ENCODE data around the gene EXOC6B. TPM values are rescaled to one million over a fixed set of nuclear protein-coding genes. Genes with fewer than 3 reads are reported as not detected.
"Not testable (repeated sequence)": the region's sequence is repeated elsewhere in the genome, so short reads cannot be mapped to it uniquely, and the experiment has no call there.

Gene EXOC6B
- total and polyA plus RNA-seq, 11 donors: 18.4 to 192 (median 143) TPM

DNA sequence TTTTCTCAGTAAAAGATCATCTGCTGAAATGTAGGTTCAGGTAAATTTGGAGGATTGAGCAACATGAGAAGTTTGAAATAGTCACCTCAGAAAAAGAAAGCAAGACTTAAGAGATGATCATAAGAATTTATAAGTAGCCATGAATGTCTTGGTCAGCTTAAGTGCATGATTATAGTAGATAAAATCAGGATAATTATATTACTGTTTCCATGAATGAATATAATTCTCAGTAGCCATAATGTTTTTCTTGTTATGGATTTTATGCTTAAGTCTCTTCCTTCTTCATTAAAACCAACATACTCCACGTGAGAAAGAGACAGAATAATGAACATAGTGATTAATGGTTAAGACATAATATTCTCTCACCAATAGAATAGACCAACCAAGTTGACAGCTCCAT, 223.7 kb downstream of the EXOC6B start:
- intact Hi-C loops (cut with DNase I): loop anchor here in 1 of 10 donors (10.0 kb wide), 1 partner anchor 143 kb away; no protein-coding TSS in a partner anchor
- ATAC-seq: no peak
- Histone ChIP-seq H3K4me3 (no peak overlapping the region), H3K4me1 (peaks cover 0 to 14% (median 0%) of the 10 kb centered on the region in 12 donors), H3K27ac (no peak overlapping the region), H3K9me3 (peaks cover 0 to 16% (median 0%) of the 10 kb centered on the region in 12 donors), H3K27me3 (no peaks in the 10 kb centered on the region), H3K36me3 (no peaks in the 10 kb centered on the region)
- WGBS, 4 donors: 88 to 97% (median 95%) methylated on average over 1 of the region's 1 CpG
- no peak for DNase-seq
- TF ChIP-seq, protein P1, sequence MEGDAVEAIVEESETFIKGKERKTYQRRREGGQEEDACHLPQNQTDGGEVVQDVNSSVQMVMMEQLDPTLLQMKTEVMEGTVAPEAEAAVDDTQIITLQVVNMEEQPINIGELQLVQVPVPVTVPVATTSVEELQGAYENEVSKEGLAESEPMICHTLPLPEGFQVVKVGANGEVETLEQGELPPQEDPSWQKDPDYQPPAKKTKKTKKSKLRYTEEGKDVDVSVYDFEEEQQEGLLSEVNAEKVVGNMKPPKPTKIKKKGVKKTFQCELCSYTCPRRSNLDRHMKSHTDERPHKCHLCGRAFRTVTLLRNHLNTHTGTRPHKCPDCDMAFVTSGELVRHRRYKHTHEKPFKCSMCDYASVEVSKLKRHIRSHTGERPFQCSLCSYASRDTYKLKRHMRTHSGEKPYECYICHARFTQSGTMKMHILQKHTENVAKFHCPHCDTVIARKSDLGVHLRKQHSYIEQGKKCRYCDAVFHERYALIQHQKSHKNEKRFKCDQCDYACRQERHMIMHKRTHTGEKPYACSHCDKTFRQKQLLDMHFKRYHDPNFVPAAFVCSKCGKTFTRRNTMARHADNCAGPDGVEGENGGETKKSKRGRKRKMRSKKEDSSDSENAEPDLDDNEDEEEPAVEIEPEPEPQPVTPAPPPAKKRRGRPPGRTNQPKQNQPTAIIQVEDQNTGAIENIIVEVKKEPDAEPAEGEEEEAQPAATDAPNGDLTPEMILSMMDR (IDR thresholded peaks at IDR 0.05): no peak
- no peak for TF ChIP-seq POLR2A (IDR thresholded peaks at IDR 0.05)

DNA sequence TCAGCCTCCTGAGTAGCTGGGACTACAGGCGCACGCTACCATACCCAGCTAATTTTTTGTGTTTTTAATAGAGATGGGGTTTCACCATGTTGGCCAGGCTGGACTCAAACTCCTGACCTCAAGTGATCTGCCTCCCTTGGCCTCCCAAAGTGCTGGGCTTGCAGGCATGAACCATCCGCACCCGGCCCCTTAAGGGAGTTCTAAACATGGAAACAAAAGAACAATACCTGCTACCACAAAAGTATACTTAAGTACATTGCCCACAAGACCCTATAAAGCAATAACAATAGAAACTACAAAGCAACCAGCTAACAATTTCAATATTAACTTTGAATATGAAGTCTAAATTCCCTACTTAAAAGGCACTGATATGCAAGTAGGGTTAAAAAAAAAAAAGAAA, 242.0 kb downstream of the EXOC6B start:
- not testable (repeated sequence) for H3K9me3 ChIP-seq, H3K27me3 ChIP-seq, ATAC-seq, H3K4me3 ChIP-seq, H3K36me3 ChIP-seq, DNase-seq, H3K27ac ChIP-seq
- peaks cover 0 to 11% (median 5%) of the 10 kb centered on the region in 12 donors for H3K4me1 ChIP-seq
- intact Hi-C loops (cut with DNase I): loop anchor here in 7 of 10 donors (5.0 to 10.0 kb wide), 7 partner anchors 151 to 1047 kb away; partner anchors contain the start of gene CYP26B1 (in 1 of the 7)
- 94 to 100% (median 98%) methylated on average over 4 of the region's 4 CpGs for WGBS, 4 donors

DNA sequence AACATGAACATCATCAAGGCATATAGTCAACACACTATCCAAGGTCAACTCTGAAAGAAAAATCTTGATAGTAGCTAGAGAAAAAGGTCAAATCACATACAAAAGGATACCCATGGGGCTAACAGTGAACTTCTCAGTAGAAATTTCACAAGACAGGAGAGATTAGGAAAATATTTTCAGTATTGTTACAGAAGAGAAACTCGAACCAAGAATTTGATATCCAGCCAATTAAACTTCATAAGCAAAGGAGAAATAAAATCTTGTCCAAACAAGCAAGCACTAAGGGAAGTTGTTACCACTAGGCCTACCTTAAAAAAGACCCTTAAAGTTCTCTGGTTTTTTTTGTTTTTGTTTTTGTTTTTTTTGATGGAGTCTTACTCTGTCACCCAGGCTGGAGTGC, 242.5 kb downstream of the EXOC6B start:
- Histone ChIP-seq H3K9me3 (peaks cover 0 to 8% (median 0%) of the 10 kb centered on the region in 12 donors), H3K36me3 (no peaks in the 10 kb centered on the region), H3K4me3 (no peak overlapping the region), H3K27me3 (no peaks in the 10 kb centered on the region), H3K27ac (no peak overlapping the region), H3K4me1 (peaks cover 0 to 16% (median 8%) of the 10 kb centered on the region in 12 donors)
- no peak for TF ChIP-seq POLR2A (IDR thresholded peaks at IDR 0.05)
- TF ChIP-seq, protein P1 (IDR thresholded peaks at IDR 0.05): no peak
- ATAC-seq (no peak), DNase-seq (no peak)
- 57 to 64% (median 59%) methylated on average over 1 of the region's 1 CpG for WGBS, 4 donors
- intact Hi-C loops (cut with DNase I): loop anchor here in 7 of 10 donors (5.0 to 10.0 kb wide), 7 partner anchors 151 to 1046 kb away; partner anchors contain the start of gene CYP26B1 (in 1 of the 7)

DNA sequence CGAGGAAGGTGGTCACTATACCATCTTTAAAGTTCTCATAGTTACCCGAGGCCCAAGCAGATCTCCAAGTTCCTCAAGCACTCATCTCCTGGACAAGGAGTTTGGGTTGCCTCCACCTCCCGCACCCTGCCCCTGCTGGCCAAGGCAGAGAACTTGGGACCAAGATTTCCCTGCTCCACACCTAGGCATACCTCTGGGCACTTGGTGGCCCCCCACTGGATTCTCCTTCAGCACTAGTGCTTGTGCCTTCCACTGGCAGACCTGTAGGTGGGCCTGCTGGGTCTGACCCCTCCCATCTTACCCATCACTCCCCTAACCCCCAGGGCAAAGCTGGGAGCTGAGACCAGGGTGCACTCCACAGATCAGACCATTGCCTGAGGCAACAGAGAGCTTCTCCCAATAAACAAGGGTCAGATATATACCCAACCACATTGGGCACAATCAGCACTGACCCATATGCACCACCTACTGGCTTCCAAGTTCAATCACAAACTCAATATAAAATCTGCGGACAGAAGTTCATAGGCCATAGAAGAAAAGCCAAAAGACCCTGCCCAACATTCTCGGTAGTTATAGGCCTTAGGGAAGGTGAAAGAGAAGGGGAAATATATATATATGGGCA, 244.2 kb downstream of the EXOC6B start:
- H3K4me3 ChIP-seq: no peak overlapping the region
- H3K27ac ChIP-seq: no peak overlapping the region
- no peaks in the 10 kb centered on the region for H3K27me3 ChIP-seq
- TF ChIP-seq POLR2A (IDR thresholded peaks at IDR 0.05): no peak
- TF ChIP-seq, protein P1 (IDR thresholded peaks at IDR 0.05): peak in 1 of 12 donors; percentile 7
- WGBS, 4 donors: 72 to 89% (median 81%) methylated on average over 5 of the region's 5 CpGs
- no peaks in the 10 kb centered on the region for H3K36me3 ChIP-seq
- DNase-seq (no peak), ATAC-seq (no peak)
- intact Hi-C loops (cut with DNase I): loop anchor here in 7 of 10 donors (5.0 to 10.0 kb wide), 7 partner anchors 153 to 1044 kb away; partner anchors contain the start of gene CYP26B1 (in 1 of the 7)
- H3K4me1 ChIP-seq: peaks cover 0 to 24% (median 9%) of the 10 kb centered on the region in 12 donors
- peaks cover 0 to 8% (median 0%) of the 10 kb centered on the region in 12 donors for H3K9me3 ChIP-seq

Data from heart left ventricle (tissue), 16 donors.